Lung (tissue), 12 donors: ENCODE results near the gene DDX39A. TPM values are rescaled to one million over a fixed set of nuclear protein-coding genes. Genes with fewer than 3 reads are reported as not detected.
"Not testable (repeated sequence)": the region's sequence is repeated elsewhere in the genome, so short reads cannot be mapped to it uniquely, and the experiment has no call there.

Experiments
- ATAC-seq: fragments of 200-7000 bp; cut with Tn5 transposase; one replicate; pipeline ENCODE4 v1.9.1; 2020; ENCODE audit warnings: moderate number of reproducible peaks; ENCODE audit not compliant: insufficient read depth, low FRiP score
- DNase-seq, 3 donors: peaks; one replicate each; pipeline ENCODE4 v3.0.0-alpha.2; 2013 to 2017
- H3K27ac ChIP-seq, 2 donors: one replicate each; pipeline ENCODE4 v1.5.1; 2013; ENCODE audit warnings: mild to moderate bottlenecking in 2 of 2, moderate library complexity in 2 of 2, control low read depth in 1 of 2, inconsistent platforms in 1 of 2, low read depth in 1 of 2, low read length in 1 of 2
- H3K27me3 ChIP-seq, 3 donors: one replicate each; pipeline ENCODE4 v1.5.1; 2013; ENCODE audit warnings: low read length in 2 of 3; ENCODE audit not compliant: control insufficient read depth in 3 of 3, insufficient read depth in 3 of 3
- H3K36me3 ChIP-seq, 4 donors: one replicate each; pipeline ENCODE4 v1.5.1; 2013; ENCODE audit warnings: low read length in 4 of 4, mild to moderate bottlenecking in 1 of 4, moderate library complexity in 1 of 4; ENCODE audit not compliant: control insufficient read depth in 4 of 4, insufficient read depth in 4 of 4
- H3K4me1 ChIP-seq, 5 donors: one replicate each; pipeline ENCODE4 v1.5.1; 2013; ENCODE audit warnings: low read length in 5 of 5, mild to moderate bottlenecking in 2 of 5, moderate library complexity in 1 of 5; ENCODE audit not compliant: control insufficient read depth in 5 of 5, insufficient read depth in 5 of 5
- H3K4me3 ChIP-seq: one replicate; pipeline ENCODE4 v1.5.1; 2013; ENCODE audit warnings: mild to moderate bottlenecking, control low read depth, moderate library complexity
- H3K9ac ChIP-seq, 2 donors: one replicate each; pipeline ENCODE4 v1.5.1; 2013; ENCODE audit warnings: low read length in 2 of 2, control low read depth in 1 of 2; ENCODE audit not compliant: insufficient read depth in 1 of 2
- H3K9me3 ChIP-seq, 4 donors: one replicate each; pipeline ENCODE4 v1.5.1; 2013; ENCODE audit warnings: low read length in 3 of 4, mild to moderate bottlenecking in 1 of 4, moderate library complexity in 1 of 4; ENCODE audit not compliant: control insufficient read depth in 4 of 4, insufficient read depth in 3 of 4
- WGBS, 2 donors: extraction: QIAGEN DNeasy Blood & Tissue Kit; methylation state at CpG; one replicate each; pipeline ENCODE4 v1.1.7; 2013; 5-methylcytosine and 5-hydroxymethylcytosine counted together
- polyA plus RNA-seq, 2 donors: library from polyadenylated mRNA; stranded (reverse); fragments of 200-250 nt; gene quantifications; one replicate each; pipeline ENCODE4 v1.2.1, GENCODE V29; 2013
- total RNA-seq, 2 donors: library from RNA; depleted of rRNA in 1 of 2; stranded (reverse); fragments of >200 nt in 1 of 2; gene quantifications; one replicate each; pipeline ENCODE4 v1.2.1, GENCODE V29; 2014 to 2021
- TF ChIP-seq, protein P1 (sequence below): IDR thresholded peaks from 2 replicates; pipeline ENCODE4 v1.5.1; 2012; ENCODE audit warnings: mild to moderate bottlenecking; ENCODE audit errors: control extremely low read depth, extremely low read depth
- donor health status: control.
- donor health status: control.
- donor health status: Bipolar disorder and iron deficiency.
- donor health status: healthy.
- donor health status: DM: yes; HTN: yes; CAD: no.

The DDX39A gene
- total and polyA plus RNA-seq, 4 donors: 46.2 to 156 (median 97.7) TPM

DNA sequence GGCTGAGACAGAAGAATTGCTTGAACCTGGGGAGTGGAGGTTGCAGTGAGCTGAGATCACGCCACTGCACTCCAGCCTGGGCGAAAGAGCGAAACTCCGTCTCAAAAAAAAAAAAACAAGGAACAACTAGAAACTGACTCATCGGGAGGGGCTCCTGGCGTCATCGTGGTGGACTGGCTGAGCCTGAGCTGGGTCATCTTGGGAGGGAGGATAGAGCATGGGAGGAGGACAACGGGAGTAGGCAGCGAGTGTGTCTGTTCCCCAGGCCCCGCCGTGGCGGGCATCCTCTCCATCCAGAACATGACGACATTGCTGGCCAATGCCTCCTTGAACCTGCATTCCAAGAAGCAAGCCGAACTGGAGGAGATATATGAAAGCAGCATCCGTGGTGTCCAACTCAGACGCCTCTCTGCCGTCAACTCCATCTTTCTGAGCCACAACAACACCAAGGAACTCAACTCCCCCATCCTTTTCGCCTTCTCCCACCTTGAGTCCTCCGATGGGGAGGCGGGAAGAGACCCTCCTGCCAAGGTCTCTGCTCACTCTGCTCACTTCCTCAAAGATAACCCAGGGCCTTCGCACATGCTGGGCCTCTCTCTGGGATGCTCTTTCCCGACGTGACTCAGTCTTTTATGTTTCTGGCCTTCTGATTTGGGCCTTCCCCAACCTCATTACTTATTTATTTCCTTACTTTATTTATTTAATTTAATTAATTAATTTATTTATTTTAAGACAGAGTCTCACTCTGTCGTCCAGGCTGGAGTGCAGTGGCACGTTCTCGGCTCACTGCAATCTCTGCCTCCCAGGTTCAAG lies 16.6 kb downstream of the DDX39A start:
- Histone ChIP-seq H3K4me3 (no peak overlapping the region), H3K27me3 (no peaks in the 10 kb centered on the region), H3K9ac (no peak overlapping the region), H3K27ac (no peak overlapping the region), H3K4me1 (peaks cover 0 to 5% (median 0%) of the 10 kb centered on the region in 5 donors), H3K9me3 (peaks cover 0 to 4% (median 0%) of the 10 kb centered on the region in 4 donors), H3K36me3 (peaks cover under 1 to 48% (median 9%) of the 10 kb centered on the region in 4 donors)
- TF ChIP-seq, protein P1, sequence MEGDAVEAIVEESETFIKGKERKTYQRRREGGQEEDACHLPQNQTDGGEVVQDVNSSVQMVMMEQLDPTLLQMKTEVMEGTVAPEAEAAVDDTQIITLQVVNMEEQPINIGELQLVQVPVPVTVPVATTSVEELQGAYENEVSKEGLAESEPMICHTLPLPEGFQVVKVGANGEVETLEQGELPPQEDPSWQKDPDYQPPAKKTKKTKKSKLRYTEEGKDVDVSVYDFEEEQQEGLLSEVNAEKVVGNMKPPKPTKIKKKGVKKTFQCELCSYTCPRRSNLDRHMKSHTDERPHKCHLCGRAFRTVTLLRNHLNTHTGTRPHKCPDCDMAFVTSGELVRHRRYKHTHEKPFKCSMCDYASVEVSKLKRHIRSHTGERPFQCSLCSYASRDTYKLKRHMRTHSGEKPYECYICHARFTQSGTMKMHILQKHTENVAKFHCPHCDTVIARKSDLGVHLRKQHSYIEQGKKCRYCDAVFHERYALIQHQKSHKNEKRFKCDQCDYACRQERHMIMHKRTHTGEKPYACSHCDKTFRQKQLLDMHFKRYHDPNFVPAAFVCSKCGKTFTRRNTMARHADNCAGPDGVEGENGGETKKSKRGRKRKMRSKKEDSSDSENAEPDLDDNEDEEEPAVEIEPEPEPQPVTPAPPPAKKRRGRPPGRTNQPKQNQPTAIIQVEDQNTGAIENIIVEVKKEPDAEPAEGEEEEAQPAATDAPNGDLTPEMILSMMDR: no peak
- 77 to 78% methylated on average over 26 of the region's 26 CpGs for whole genome bisulfite sequencing, 2 donors
- no peak for ATAC-seq
- no peak for DNase-seq

DNA sequence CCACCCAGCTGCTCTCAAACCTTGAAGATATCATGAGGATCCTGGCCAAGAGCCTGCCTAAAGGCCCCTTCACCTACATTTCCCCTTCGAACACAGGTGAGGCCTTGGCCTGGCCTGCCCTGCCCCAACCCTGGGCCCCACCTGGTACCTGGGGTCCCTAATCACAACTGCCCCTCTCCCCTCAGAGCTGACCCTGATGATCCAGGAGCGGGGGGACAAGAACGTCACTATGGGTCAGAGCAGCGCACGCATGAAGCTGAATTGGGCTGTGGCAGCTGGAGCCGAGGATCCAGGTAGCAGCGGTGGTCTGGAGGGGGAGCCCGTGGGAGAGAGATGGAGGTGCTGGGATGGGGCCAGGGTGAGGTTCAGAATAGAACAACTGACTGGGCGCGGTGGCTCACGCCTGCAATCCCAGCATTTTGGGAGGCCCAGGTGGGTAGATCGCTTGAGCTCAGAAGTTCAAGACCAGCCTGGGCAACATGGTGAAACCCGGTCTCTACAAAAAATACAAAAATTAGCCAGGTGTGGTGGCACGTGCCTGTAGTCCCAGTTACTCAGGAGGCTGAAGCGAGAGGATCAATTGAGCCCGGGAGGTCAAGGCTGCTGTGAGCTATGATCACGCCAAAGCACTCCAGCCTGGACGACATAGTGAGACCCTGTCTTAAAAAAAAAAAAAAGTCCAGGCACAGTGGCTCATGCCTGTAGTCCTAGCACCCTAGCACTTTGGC lies 17.5 kb downstream of the DDX39A start:
- no peak for ATAC-seq
- no peaks in the 10 kb centered on the region for H3K27me3 ChIP-seq
- 96 to 98% methylated on average over 18 of the region's 18 CpGs for WGBS, 2 donors

DNA sequence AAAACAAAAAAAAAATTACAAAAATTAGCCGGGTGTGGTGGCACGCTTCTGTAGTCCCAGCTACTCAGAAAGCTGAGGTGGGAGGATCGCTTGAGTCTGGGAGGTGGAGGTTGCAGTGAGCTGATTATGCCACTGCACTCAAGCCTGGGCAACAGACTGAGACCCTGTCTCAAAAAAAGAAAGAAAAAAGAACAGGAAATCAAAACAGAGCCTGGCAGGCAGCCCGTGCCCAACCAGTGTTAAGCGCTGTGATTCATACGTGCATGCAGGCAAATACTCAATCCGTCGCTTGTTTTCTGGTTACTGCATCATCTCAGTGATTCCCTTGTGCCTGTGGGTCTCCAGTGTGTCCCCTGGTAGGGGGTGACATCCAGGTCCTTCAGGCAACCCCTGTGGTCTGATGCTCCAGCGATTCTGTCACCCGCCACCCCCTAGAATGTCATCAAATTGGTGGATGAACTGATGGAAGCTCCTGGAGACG lies 18.1 kb downstream of the DDX39A start:
- peaks cover 0 to 46% (median 7%) of the 10 kb centered on the region in 4 donors for H3K36me3 ChIP-seq

More for the DNA sequence above, 17.5 kb downstream of the DDX39A start:
- Histone ChIP-seq H3K36me3 (peaks cover 0 to 43% (median 8%) of the 10 kb centered on the region in 4 donors), H3K9me3 (peaks cover 0 to 4% (median 0%) of the 10 kb centered on the region in 4 donors), H3K9ac (no peak overlapping the region), H3K4me1 (peaks cover 0 to 4% (median 0%) of the 10 kb centered on the region in 5 donors), H3K4me3 (no peak overlapping the region), H3K27ac (no peak overlapping the region)
- TF ChIP-seq, protein P1: no peak
- no peak for DNase-seq

DNA sequence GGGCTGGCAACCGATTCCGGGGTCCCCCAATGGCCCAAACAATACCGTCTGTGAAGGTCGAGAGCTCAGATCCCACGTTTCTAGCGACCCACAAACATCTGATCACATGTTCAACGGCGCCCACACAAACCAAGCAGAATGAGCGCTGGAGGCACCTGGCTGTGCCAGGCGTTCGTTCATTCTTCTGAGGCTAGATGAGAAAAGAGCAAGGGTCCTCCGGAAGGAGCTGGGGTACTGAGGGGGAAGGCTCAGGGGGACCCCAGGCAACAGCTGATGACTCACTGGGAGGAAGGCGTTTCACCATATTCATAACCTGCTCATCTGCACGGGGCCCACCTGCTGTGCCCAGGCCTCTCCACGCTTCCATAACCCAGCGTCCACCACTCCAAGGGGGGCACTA lies 22.0 kb downstream of the DDX39A start:
- H3K27me3 ChIP-seq, H3K4me3 ChIP-seq, H3K9me3 ChIP-seq, H3K9ac ChIP-seq, H3K27ac ChIP-seq, ATAC-seq, H3K4me1 ChIP-seq, DNase-seq: not testable (repeated sequence)
- WGBS, 2 donors: 90 to 93% methylated on average over 13 to 16 of the region's 16 CpGs
- H3K36me3 ChIP-seq: peaks cover 0 to 51% (median 9%) of the 10 kb centered on the region in 4 donors

More for the DNA sequence above, 18.1 kb downstream of the DDX39A start:
- H3K27ac ChIP-seq: no peak overlapping the region
- DNase-seq: no peak
- H3K4me3 ChIP-seq: no peak overlapping the region
- peaks cover 0 to 4% (median 0%) of the 10 kb centered on the region in 4 donors for H3K9me3 ChIP-seq
- no peaks in the 10 kb centered on the region for H3K27me3 ChIP-seq
- peaks cover 0 to 2% (median 0%) of the 10 kb centered on the region in 5 donors for H3K4me1 ChIP-seq
- WGBS, 2 donors: 90 to 92% methylated on average over 11 of the region's 11 CpGs
- ATAC-seq: no peak
- no peak overlapping the region for H3K9ac ChIP-seq
- TF ChIP-seq, protein P1: no peak

DNA sequence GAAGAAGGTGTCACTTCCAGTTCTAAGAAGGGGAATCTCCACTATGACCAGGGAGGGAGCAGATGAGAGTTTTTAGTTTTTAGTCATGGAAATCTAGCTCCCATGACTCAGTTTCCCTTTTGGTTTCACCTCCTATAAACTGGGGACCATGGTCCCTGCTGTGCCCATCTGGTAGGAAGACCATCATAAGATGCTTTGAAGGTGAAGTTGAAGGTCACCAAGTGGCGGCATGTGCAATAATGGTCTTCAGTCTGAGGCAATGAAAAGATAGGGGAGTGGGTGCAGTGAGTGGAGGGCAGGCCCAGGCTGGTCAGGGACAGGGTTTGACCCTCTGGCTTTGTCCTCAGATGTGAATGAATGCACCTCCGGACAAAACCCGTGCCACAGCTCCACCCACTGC lies 22.4 kb downstream of the DDX39A start:
- not testable (repeated sequence) for H3K4me1 ChIP-seq, H3K27ac ChIP-seq, H3K4me3 ChIP-seq, H3K9ac ChIP-seq, ATAC-seq, H3K27me3 ChIP-seq, DNase-seq, H3K9me3 ChIP-seq
- WGBS, 2 donors: 95 to 97% methylated on average over 3 of the region's 3 CpGs
- peaks cover 0 to 48% (median 9%) of the 10 kb centered on the region in 4 donors for H3K36me3 ChIP-seq
